Esophagus muscularis mucosa (tissue), 4 donors: ENCODE measurements around the gene MYCBP2. TPM values are rescaled to one million over a fixed set of nuclear protein-coding genes. Genes with fewer than 3 reads are reported as not detected.

Experiments
- DNase-seq: peaks from one replicate; pipeline ENCODE4 v3.0.0-alpha.2; 2017; ENCODE audit errors: extremely low spot score
- H3K27ac ChIP-seq, 4 donors: fragments of 200-600 bp; sonication (generic); replicated peaks in 1 of 4; 1 replicate in 3 of 4; 2 replicates in 1 of 4; pipeline ENCODE4 v1.5.1; 2016 to 2019; ENCODE audit warnings: mild to moderate bottlenecking in 1 of 4
- H3K27me3 ChIP-seq, 4 donors: fragments of 200-600 bp; sonication (generic); one replicate each; pipeline versions ENCODE4 v1.5.1 to v1.6.0; 2016 to 2019
- H3K36me3 ChIP-seq, 4 donors: fragments of 200-600 bp; sonication (generic); one replicate each; pipeline ENCODE4 v1.5.1; 2016 to 2019
- H3K4me1 ChIP-seq, 4 donors: fragments of 200-600 bp; sonication (generic); one replicate each; pipeline ENCODE4 v1.5.1; 2016 to 2019
- H3K4me3 ChIP-seq, 4 donors: fragments of 200-600 bp; sonication (generic); 1 replicate in 2 of 4; 2 replicates in 2 of 4; pipeline ENCODE4 v1.5.1; 2016 to 2019; ENCODE audit warnings: mild to moderate bottlenecking in 4 of 4, moderate library complexity in 1 of 4
- H3K9me3 ChIP-seq, 4 donors: fragments of 200-600 bp; sonication (generic); 1 replicate in 3 of 4; 2 replicates in 1 of 4; pipeline ENCODE4 v1.5.1; 2016 to 2019
- CTCF ChIP-seq, 3 experiments: fragments of 200-600 bp in 2 of 3; fragments of 450-650 bp in 1 of 3; sonication (generic) in 2 of 3; IDR thresholded peaks; one replicate each; pipeline ENCODE4 v1.5.1; 2017 to 2019; ENCODE audit warnings: antibody characterized with exemption in 3 of 3, mild to moderate bottlenecking in 2 of 3, moderate library complexity in 1 of 3
- EP300 ChIP-seq: sonication (generic); formaldehyde crosslinking; IDR thresholded peaks from one replicate; pipeline ENCODE4 v1.6.1; 2017; ENCODE audit warnings: antibody characterized with exemption
- POLR2A ChIP-seq: fragments of 450-650 bp; IDR thresholded peaks from one replicate; pipeline ENCODE4 v1.6.1; 2017; ENCODE audit warnings: antibody characterized with exemption, moderate library complexity, mild to moderate bottlenecking, low read depth
- POLR2AphosphoS5 ChIP-seq, 2 donors: sonication (generic); formaldehyde crosslinking; IDR thresholded peaks; one replicate each; pipeline ENCODE4 v1.6.1; 2017; ENCODE audit warnings: antibody characterized with exemption in 2 of 2
- WGBS: methylation state at CpG from one replicate; pipeline ENCODE4 v1.1.5; 2018; 5-methylcytosine and 5-hydroxymethylcytosine counted together
- intact Hi-C: fragments of 100-400 bp; cut with DNase I; formaldehyde crosslinking; loops from one replicate; pipeline ENCODE4 v1.15.1; 2023
- total RNA-seq, 4 donors: library from RNA; depleted of rRNA; stranded (reverse); fragments of >200 nt; gene quantifications; one replicate each; pipeline versions ENCODE4 v1.1.0 to v1.2.1, GENCODE V29; 2016

MYCBP2 gene
- total RNA-seq, 4 donors from 2014 or later, result 96.1 to 117 (median 108) TPM

DNA sequence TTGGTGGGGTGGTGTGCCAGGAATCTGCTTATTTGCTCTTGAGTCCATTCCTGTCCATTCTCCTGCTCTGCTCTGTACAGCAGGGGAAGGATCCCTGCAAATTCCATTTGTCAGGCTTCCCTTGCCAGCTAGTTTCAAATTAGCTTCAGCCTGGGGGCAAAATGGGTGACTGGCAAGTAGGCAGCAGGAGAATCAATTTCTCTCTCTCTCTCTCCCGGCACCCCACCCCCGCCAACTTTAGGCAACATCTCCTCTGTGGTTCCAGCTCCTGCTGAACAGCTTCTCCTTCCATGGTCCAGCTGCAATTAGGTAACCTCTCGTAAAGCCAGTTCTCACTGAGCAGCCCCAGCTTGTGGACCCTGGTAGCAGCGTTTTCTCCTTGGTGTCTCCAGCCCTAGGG, 6.7 kb upstream of the MYCBP2 start:
- DNase-seq, result no peak
- Histone ChIP-seq H3K27ac (no peak overlapping the region), H3K4me1 (peaks cover 4 to 13% (median 10%) of the 10 kb centered on the region in 4 donors), H3K9me3 (no peaks in the 10 kb centered on the region), H3K27me3 (no peaks in the 10 kb centered on the region), H3K4me3 (no peak overlapping the region), H3K36me3 (no peaks in the 10 kb centered on the region)
- TF ChIP-seq EP300 (no peak), CTCF (IDR thresholded peaks at IDR 0.05) (no peak), POLR2A (no peak), POLR2AphosphoS5 (IDR thresholded peaks at IDR 0.05) (no peak)
- intact Hi-C loops, result no loop called here
- WGBS, result 79% methylated on average over 4 of the region's 4 CpGs

- H3K36me3 ChIP-seq, result no peaks in the 10 kb centered on the region
- H3K27me3 ChIP-seq, result no peaks in the 10 kb centered on the region
- WGBS, result 83% methylated on average over 2 of the region's 2 CpGs
- no peaks in the 10 kb centered on the region for H3K9me3 ChIP-seq
- DNase-seq, result no peak
- H3K4me1 ChIP-seq, result peaks cover 9 to 25% (median 24%) of the 10 kb centered on the region in 4 donors
- intact Hi-C loops, result no loop called here
- H3K4me3 ChIP-seq, result no peak overlapping the region
- no peak overlapping the region for H3K27ac ChIP-seq
- TF ChIP-seq EP300, result no peak
Measured at GRCh38 chr13:77331421-77331820, 4.5 kb upstream of the MYCBP2 start.

DNA sequence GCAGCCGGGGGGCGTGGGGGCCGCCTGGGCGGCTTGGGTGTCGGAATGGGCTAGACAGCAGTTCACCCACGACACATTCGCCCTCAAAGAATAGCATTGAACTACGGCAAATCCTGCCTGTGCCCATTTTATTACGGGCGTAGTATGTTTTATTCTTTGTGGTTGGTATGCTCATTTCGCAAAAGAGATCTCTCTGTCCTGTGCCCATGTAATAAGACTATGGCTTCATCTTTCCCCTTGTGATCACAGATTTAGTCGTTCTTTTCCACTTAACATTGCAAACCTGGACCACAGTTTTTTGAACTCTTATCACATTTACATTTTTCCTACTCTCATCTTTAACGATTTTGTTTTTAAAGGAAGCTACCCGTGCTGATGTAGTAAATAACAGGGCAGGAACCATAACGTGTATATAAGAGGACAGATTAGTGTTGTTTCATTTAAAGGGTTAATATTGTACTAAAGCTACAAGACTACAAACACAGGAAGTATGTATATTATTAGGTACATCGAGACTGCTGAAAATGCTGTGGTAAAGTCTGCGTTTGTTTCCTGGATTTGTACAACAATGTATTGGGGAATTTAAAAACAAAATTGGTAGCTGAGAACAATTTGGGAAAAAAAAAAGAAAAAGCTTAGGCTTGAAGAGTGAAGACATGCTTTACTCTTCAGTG, 3.2 kb upstream of the MYCBP2 start:
- Histone ChIP-seq H3K36me3 (no peaks in the 10 kb centered on the region), H3K27ac (peak overlapping the region; percentile 82 to 86 (median 84)), H3K9me3 (no peaks in the 10 kb centered on the region), H3K4me1 (peaks cover 11 to 32% (median 30%) of the 10 kb centered on the region in 4 donors), H3K4me3 (peak overlapping the region; percentile 65 to 89 (median 82)), H3K27me3 (no peaks in the 10 kb centered on the region)
- intact Hi-C loops, result loop anchor here (5.0 to 10.0 kb wide), 3 partner anchors 147 to 365 kb away; partner anchors contain the start of genes FBXL3 and SLAIN1
- 3% methylated on average over 10 of the region's 17 CpGs for WGBS
- no peak for DNase-seq
- TF ChIP-seq EP300 (no peak), CTCF (IDR thresholded peaks at IDR 0.05) (peak in 1 of 3 experiments; percentile 2), POLR2A (no peak)

GRCh38 chr13:77329133-77329910, 2.4 kb upstream of the MYCBP2 start:
- DNase-seq, result no peak
- intact Hi-C loops, result loop anchor here (5.0 to 10.0 kb wide), 3 partner anchors 148 to 365 kb away; partner anchors contain the start of genes FBXL3 and SLAIN1
- Histone ChIP-seq H3K9me3 (no peaks in the 10 kb centered on the region), H3K4me1 (peaks cover 17 to 39% (median 37%) of the 10 kb centered on the region in 4 donors), H3K36me3 (no peaks in the 10 kb centered on the region), H3K4me3 (peak overlapping the region; percentile 65 to 89 (median 82)), H3K27ac (peak overlapping the region; percentile 82 to 86 (median 84)), H3K27me3 (no peaks in the 10 kb centered on the region)
- TF ChIP-seq CTCF (IDR thresholded peaks at IDR 0.05), result peak in 1 of 3 experiments; percentile 4
- TF ChIP-seq POLR2AphosphoS5 (IDR thresholded peaks at IDR 0.05), result peak; percentile 78 to 90
- TF ChIP-seq POLR2A, result no peak
- under 1% methylated on average over 39 of the region's 46 CpGs for WGBS

DNA sequence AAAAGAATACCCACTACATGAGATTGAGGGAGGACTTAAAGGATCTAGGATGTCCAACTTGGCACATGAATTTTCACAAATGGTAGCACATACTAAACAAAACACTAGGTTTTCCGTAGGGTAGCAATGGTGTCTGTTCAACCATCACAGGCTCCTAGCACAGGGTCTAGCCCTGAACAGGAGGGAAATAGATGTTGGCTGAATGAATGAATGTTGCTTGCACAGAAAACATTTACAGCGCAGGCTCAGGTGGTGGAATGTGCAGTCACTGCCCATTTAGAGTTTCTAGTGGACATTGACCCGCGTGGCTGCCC, 1.9 kb upstream of the MYCBP2 start:
- WGBS, result 0% methylated on average over 4 of the region's 4 CpGs
- Histone ChIP-seq H3K27me3 (no peaks in the 10 kb centered on the region), H3K9me3 (no peaks in the 10 kb centered on the region), H3K27ac (peak overlapping the region; percentile 82 to 86 (median 84)), H3K4me3 (peak overlapping the region; percentile 65 to 89 (median 82)), H3K36me3 (no peaks in the 10 kb centered on the region), H3K4me1 (peaks cover 21 to 45% (median 42%) of the 10 kb centered on the region in 4 donors)
- TF ChIP-seq POLR2A (no peak), CTCF (IDR thresholded peaks at IDR 0.05) (no peak), EP300 (no peak), POLR2AphosphoS5 (IDR thresholded peaks at IDR 0.05) (no peak)
- intact Hi-C loops, result loop anchor here (5.0 to 10.0 kb wide), 3 partner anchors 149 to 366 kb away; partner anchors contain the start of genes FBXL3 and SLAIN1
- DNase-seq, result no peak
